T-helper 1 cell (primary cell): Measurements from ENCODE around the gene MGAT3.

ENCODE experiments used
- DNase-seq, 5 donors: peaks; one replicate each; pipeline ENCODE4 v3.0.0-alpha.2; 2012 to 2020

The MGAT3 gene

GRCh38 chr22:39473851-39474250, 17.0 kb downstream of the MGAT3 start:
- no peak for DNase-seq

DNA sequence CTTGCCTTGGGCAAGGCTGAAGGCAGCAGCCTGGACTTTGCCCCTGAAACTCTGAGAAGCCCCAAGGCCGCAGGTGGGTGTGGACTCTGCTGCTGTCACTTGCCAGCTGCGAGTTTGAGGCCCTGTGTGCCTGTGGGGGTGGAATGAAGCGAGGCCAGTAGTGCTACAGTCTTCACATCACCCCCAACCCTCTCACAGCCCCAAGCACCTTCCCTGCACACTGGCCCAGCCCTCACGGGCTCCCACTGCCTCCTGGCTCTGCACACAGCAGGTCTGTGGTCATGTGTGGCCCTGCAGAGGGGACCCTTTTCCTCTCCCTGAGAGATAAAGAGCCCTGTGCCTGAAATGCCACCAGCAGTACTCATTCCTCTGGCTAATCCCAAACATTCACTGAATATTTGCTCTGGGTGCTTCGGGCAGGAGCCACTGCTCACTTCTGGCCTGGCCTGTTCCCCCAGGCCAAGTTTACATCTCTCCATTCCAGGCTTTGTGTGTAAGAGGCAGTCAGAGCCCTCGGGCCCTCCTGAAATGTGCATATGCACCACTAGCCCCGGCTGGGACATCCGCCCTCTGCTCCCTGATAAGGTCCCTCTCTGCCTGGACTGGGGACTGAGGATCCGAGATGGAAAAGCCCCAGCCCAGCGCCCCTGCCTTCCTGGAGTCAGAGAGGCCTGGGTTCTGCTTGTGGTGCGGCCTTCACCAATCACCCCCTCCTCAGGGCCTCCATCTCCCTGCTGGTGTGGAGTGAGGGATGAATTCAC, 17.7 kb downstream of the MGAT3 start:
- DNase-seq: no peak

GRCh38 chr22:39475337-39475736, 18.5 kb downstream of the MGAT3 start:
- DNase-seq: no peak

- DNase-seq: no peak
These were observed 19.1 kb downstream of the MGAT3 start for GRCh38 chr22:39475902-39476301.

DNA sequence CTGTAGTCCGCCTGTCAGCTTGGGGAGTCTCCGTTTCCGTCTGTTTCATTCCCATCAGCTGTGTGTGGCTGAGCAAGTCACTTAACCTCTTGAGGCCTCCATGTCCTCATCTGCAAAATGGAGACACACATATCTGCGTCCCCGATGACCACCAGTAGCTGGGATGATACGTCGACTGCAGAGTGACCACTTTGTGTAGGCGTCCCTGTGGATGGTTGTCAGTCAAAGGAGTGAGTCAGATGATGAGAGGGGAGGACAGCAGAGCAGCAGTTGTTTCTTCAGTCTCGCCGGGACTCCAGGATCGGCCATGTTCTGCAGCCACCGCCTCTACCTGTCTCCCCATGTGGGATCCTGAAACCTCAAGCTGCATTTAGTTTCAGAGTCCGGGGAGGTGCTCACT, 19.9 kb downstream of the MGAT3 start:
- no peak for DNase-seq

DNA sequence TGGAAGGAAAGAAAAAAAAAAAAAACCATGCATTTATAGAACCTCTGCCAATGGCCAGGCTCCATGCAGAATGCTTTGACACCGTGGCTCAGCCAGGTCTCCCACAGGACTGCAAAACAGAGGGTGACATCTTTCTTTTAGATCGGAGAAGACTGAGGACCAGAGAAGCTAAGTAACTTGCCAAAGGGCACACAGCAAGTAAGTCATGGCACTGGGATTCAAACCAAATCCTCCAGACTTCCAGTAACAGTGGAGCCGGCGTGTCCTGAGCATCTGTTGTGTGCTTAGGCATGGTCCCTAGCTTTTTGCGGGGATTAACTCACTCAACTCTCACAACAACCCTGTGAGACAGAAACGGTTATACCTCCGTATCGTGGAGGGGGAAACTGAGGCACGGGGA, 20.7 kb downstream of the MGAT3 start:
- DNase-seq: no peak

- no peak for DNase-seq
These were observed 21.6 kb downstream of the MGAT3 start for GRCh38 chr22:39478441-39478850.

GRCh38 chr22:39479254-39479653, 22.4 kb downstream of the MGAT3 start:
- no peak for DNase-seq

DNA sequence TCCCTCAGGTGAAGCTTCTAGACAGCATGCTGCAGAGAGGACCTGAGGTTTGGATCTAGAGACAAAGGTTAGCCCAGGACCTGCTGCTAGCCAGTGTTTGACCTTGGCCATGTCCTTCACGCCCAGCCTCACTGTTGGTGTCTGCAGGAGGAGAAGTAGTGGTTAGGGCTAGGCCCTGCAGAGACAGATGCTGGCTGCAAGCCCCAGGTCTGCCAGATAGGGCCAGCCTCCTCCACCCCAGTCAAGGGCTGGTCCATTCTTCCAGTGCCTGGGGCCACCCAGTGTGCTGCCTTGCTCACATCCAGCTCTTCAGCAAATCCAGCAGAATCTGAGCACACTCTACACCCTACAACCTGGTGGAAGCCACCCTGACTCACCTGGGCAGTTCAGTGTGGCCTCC, 23.7 kb downstream of the MGAT3 start:
- DNase-seq: no peak

GRCh38 chr22:39481054-39481453, 24.2 kb downstream of the MGAT3 start:
- no peak for DNase-seq

DNA sequence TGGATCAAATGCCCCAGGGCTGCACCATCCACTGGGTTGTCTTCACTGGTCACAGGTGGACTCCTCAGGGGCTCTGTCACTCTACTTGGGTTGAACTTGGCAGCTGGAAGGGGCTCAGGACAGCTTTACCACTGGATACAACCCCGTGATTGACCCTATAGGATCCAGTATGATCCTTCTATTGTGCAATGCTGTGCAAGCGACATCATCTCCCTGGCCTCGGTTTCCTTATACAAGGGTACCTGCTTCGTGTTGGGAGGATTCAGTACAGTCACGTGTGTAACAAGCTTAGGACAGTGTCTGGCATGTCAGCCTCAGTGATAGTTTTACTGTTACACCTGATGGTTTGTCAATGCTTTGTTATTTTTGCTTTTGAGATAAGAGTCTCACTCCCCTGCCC, 24.8 kb downstream of the MGAT3 start:
- DNase-seq: no peak

- no peak for DNase-seq
These were observed 26.0 kb downstream of the MGAT3 start for GRCh38 chr22:39482768-39483167.

- no peak for DNase-seq
These were observed 30.4 kb downstream of the MGAT3 start for GRCh38 chr22:39486951-39487825.

DNA sequence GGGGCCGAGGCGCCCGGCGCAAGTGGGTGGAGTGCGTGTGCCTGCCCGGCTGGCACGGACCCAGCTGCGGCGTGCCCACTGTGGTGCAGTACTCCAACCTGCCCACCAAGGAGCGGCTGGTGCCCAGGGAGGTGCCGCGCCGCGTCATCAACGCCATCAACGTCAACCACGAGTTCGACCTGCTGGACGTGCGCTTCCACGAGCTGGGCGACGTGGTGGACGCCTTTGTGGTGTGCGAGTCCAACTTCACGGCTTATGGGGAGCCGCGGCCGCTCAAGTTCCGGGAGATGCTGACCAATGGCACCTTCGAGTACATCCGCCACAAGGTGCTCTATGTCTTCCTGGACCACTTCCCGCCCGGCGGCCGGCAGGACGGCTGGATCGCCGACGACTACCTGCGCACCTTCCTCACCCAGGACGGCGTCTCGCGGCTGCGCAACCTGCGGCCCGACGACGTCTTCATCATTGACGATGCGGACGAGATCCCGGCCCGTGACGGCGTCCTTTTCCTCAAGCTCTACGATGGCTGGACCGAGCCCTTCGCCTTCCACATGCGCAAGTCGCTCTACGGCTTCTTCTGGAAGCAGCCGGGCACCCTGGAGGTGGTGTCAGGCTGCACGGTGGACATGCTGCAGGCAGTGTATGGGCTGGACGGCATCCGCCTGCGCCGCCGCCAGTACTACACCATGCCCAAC, 31.2 kb downstream of the MGAT3 start:
- DNase-seq: no peak

DNA sequence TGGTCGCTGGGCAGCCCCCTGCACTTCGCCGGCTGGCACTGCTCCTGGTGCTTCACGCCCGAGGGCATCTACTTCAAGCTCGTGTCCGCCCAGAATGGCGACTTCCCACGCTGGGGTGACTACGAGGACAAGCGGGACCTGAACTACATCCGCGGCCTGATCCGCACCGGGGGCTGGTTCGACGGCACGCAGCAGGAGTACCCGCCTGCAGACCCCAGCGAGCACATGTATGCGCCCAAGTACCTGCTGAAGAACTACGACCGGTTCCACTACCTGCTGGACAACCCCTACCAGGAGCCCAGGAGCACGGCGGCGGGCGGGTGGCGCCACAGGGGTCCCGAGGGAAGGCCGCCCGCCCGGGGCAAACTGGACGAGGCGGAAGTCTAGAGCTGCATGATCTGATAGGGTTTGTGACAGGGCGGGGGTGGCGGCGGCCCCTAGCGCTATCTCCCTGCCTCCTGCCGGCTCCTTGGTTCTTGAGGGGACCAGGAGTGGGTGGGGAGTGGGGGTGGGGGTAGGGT, 31.8 kb downstream of the MGAT3 start:
- DNase-seq: no peak

- no peak for DNase-seq
These were observed 32.6 kb downstream of the MGAT3 start for GRCh38 chr22:39489094-39490068.

DNA sequence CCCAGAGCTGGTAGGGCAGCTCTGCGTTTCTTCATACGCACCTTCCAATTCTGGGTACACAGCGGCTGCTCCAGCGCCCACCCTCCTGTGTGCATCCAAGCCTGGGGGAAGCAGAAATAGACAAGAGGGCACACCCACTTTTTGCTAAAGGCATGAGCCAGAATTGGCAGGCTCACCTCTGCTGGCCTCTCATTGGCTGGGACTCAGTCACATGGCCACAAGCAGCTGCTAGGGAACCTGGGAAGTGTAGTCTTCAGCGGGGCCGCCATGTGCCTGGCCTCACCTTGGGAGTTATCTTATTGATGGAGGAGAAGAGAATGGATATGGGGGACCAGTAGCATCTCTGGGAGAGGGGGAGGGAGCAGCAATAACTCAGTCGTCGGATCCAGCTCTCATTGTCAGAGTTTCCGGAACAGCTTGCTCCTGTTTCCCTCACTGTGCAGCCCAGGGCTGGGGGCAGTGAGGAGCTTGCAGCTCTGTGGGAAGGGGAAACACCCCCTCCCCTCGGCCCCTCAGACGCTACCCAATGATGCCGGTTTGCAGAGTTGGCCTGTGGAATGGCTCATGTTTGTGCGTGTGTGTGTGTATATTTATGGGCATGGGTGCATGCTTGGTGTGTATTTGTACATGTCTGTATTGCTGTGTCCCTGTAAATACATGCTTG, 33.5 kb downstream of the MGAT3 start:
- DNase-seq: peak; percentile 51 to 80 (median 66)

- DNase-seq: no peak
These were observed 34.3 kb downstream of the MGAT3 start for GRCh38 chr22:39490966-39491680.

DNA sequence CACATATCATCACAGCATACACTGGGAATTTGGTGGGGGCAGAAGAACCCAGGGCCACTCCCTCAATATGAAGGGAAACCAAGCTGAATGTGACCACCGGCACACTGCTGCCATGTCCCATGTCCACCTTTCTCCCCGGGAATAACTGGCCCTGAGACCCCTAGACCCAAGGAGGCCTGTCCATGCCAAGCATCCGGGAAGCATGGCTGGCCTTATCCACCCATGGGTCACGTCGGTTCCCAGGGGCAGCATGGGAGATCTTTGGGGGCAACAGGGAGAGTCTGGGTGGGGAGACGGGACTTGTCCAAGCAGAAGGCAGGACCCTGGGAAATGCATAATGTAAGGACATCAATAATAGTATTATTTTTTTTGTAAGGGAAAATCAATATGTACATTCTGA, 34.9 kb downstream of the MGAT3 start:
- no peak for DNase-seq

GRCh38 chr22:39492186-39492585, 35.4 kb downstream of the MGAT3 start:
- no peak for DNase-seq

GRCh38 chr22:39493759-39494158, 36.9 kb downstream of the MGAT3 start:
- no peak for DNase-seq
